Neural cell (in vitro differentiated cells): ENCODE measurements around the gene SLC25A34. TPM values are rescaled to one million over a fixed set of nuclear protein-coding genes. Genes with fewer than 3 reads are reported as not detected.

Source experiments
- H2AFZ ChIP-seq: fragments of 200-600, 300-800 bp; sonication (generic), shearing (Covaris generic); 2 replicates; pipeline ENCODE4 v1.6.0; 2014; ENCODE audit warnings: low read depth, mild to moderate bottlenecking, antibody characterized with exemption, low read length, moderate library complexity
- H3F3A ChIP-seq: fragments of 200-600 bp; shearing (Covaris generic); 2 replicates; pipeline ENCODE4 v1.6.1; 2016; ENCODE audit warnings: mild to moderate bottlenecking, moderate library complexity, mixed read lengths, antibody characterized with exemption, low read length; ENCODE audit not compliant: insufficient read depth, poor library complexity, severe bottlenecking
- H3K27ac ChIP-seq: fragments of 200-600, 300-800 bp; sonication (generic), shearing (Covaris generic); 2 replicates; pipeline ENCODE4 v1.5.1; 2014; ENCODE audit warnings: mild to moderate bottlenecking, low read length, moderate library complexity
- H3K27me3 ChIP-seq: fragments of 300-800, 200-600 bp; sonication (generic), shearing (Covaris generic); 2 replicates; pipeline ENCODE4 v1.6.0; 2014; ENCODE audit warnings: mild to moderate bottlenecking, low read depth, low read length, moderate library complexity; ENCODE audit not compliant: insufficient read depth
- H3K36me3 ChIP-seq: fragments of 300-800, 200-600 bp; sonication (generic), shearing (Covaris generic); 2 replicates; pipeline ENCODE4 v1.5.1; 2014; ENCODE audit warnings: mild to moderate bottlenecking, antibody characterized with exemption, low read length, moderate library complexity; ENCODE audit not compliant: insufficient read depth
- H3K4me2 ChIP-seq: fragments of 300-800, 200-600 bp; sonication (generic), shearing (Covaris generic); 2 replicates; pipeline ENCODE4 v1.6.0; 2014; ENCODE audit warnings: mild to moderate bottlenecking, low read length
- H3K4me3 ChIP-seq: fragments of 300-800, 200-600 bp; sonication (generic), shearing (Covaris generic); 2 replicates; pipeline ENCODE4 v1.5.1; 2014; ENCODE audit warnings: mild to moderate bottlenecking, low read length, moderate library complexity
- H3K79me2 ChIP-seq: fragments of 200-600 bp; shearing (Covaris generic); replicated peaks from 2 replicates; pipeline ENCODE4 v1.6.0; 2014; ENCODE audit warnings: mild to moderate bottlenecking, low read length, moderate library complexity; ENCODE audit not compliant: insufficient read depth
- H3K9ac ChIP-seq: fragments of 300-800, 200-600 bp; sonication (generic), shearing (Covaris generic); 2 replicates; pipeline ENCODE4 v1.6.1; 2016; ENCODE audit warnings: mild to moderate bottlenecking, low read length, mixed read lengths
- H3K9me2 ChIP-seq: fragments of 200-600 bp; shearing (Covaris generic); 2 replicates; pipeline ENCODE4 v1.6.1; 2016; ENCODE audit warnings: mild to moderate bottlenecking, low read length, mixed read lengths; ENCODE audit not compliant: insufficient read depth
- H3K9me3 ChIP-seq: fragments of 200-600, 300-800 bp; sonication (generic), shearing (Covaris generic); 2 replicates; pipeline ENCODE4 v1.6.1; 2016; ENCODE audit warnings: mild to moderate bottlenecking, mixed run types, low read length, moderate library complexity, mixed read lengths
- H4K20me1 ChIP-seq: fragments of 200-600 bp; shearing (Covaris generic); 2 replicates; pipeline ENCODE4 v1.6.1; 2016; ENCODE audit warnings: mild to moderate bottlenecking, mixed run types; ENCODE audit not compliant: insufficient read depth
- CTCF ChIP-seq: fragments of 450-650 bp; IDR thresholded peaks from 2 replicates; pipeline ENCODE4 v1.5.1; 2014; ENCODE audit warnings: antibody characterized with exemption, mild to moderate bottlenecking, moderate library complexity; ENCODE audit not compliant: poor library complexity, severe bottlenecking
- EP300 ChIP-seq: fragments of 450-650 bp; conservative IDR thresholded peaks from 2 replicates; pipeline ENCODE4 v1.6.1; 2014; ENCODE audit warnings: antibody characterized with exemption, mild to moderate bottlenecking, moderate library complexity; ENCODE audit not compliant: poor library complexity, severe bottlenecking
- EZH2 ChIP-seq: fragments of 200-600, 300-800 bp; shearing (Covaris generic), sonication (generic); IDR thresholded peaks from 2 replicates; pipeline ENCODE4 v1.6.1; 2014; ENCODE audit warnings: antibody characterized with exemption, low read length, borderline replicate concordance, mild to moderate bottlenecking; ENCODE audit not compliant: insufficient read depth, poor library complexity, severe bottlenecking
- MXI1 ChIP-seq: fragments of 450-650 bp; conservative IDR thresholded peaks from 2 replicates; pipeline ENCODE4 v1.6.1; 2014; ENCODE audit warnings: antibody characterized with exemption, mild to moderate bottlenecking; ENCODE audit not compliant: poor library complexity, severe bottlenecking
- POLR2AphosphoS5 ChIP-seq: IDR thresholded peaks from 2 replicates; pipeline ENCODE4 v1.6.1; 2012
- RAD21 ChIP-seq: fragments of 450-650 bp; conservative IDR thresholded peaks from 2 replicates; pipeline ENCODE4 v1.6.1; 2014; ENCODE audit warnings: antibody characterized with exemption, mild to moderate bottlenecking, moderate library complexity
- REST ChIP-seq: IDR thresholded peaks from 2 replicates; pipeline ENCODE4 v1.6.1; 2012; ENCODE audit warnings: borderline replicate concordance
- SMC3 ChIP-seq: fragments of 450-650 bp; conservative IDR thresholded peaks from 2 replicates; pipeline ENCODE4 v1.6.1; 2014; ENCODE audit warnings: antibody characterized with exemption, mild to moderate bottlenecking, moderate library complexity; ENCODE audit not compliant: poor library complexity
- TAF1 ChIP-seq: IDR thresholded peaks from 2 replicates; pipeline ENCODE4 v1.6.1; 2012; ENCODE audit warnings: low read depth
- polyA plus RNA-seq: library from polyadenylated mRNA; depleted of rRNA; stranded (reverse); fragments of >200 nt; gene quantifications from 2 replicates; pipeline ENCODE4 v1.2.3, GENCODE V29; 2014

Gene SLC25A34
- polyA plus RNA-seq, 1 donor from 2014 or later = 5.4 TPM

DNA sequence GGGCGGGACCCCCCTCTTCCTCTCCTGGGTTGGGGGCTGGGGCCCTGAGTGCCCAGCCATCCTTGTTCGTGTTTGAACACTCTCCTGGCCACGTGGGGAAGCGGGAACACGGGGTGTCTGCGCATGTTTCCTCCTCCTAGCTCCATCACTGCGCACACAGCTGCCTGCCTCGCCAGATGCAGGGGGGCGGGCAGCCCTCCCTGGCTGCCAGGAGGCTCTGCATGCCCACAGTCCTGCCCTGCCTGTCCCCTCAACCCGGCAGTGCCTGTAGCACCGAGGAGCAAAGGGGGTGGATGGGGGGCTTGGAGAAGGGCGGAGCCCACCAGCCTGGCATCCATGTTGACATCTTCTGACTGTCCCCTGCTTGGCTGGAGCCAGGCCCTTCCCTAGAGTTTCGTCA, 1.8 kb upstream of the SLC25A34 start:
- H3K4me2 ChIP-seq = no peak overlapping the region
- H3K27me3 ChIP-seq = no peaks in the 10 kb centered on the region
- H3K9me3 ChIP-seq = no peaks in the 10 kb centered on the region
- H3F3A ChIP-seq = no peaks in the 10 kb centered on the region
- no peak for TF ChIP-seq EZH2
- TF ChIP-seq POLR2AphosphoS5 = no peak
- no peak for TF ChIP-seq EP300
- TF ChIP-seq SMC3 = no peak
- no peak for TF ChIP-seq TAF1
- H3K36me3 ChIP-seq = no peaks in the 10 kb centered on the region
- H3K79me2 ChIP-seq = no peaks in the 10 kb centered on the region
- H3K9me2 ChIP-seq = no peaks in the 10 kb centered on the region
- H2AFZ ChIP-seq = no peak overlapping the region
- H3K27ac ChIP-seq = no peak overlapping the region
- H3K4me3 ChIP-seq = no peak overlapping the region
- no peak overlapping the region for H3K9ac ChIP-seq
- H4K20me1 ChIP-seq = no peaks in the 10 kb centered on the region

- Histone ChIP-seq H2AFZ (no peak overlapping the region), H3K4me2 (no peak overlapping the region), H3F3A (no peaks in the 10 kb centered on the region), H3K4me3 (no peak overlapping the region), H3K27me3 (no peaks in the 10 kb centered on the region), H3K27ac (no peak overlapping the region), H3K9ac (no peak overlapping the region), H3K9me2 (no peaks in the 10 kb centered on the region), H4K20me1 (no peaks in the 10 kb centered on the region), H3K79me2 (no peaks in the 10 kb centered on the region), H3K9me3 (no peaks in the 10 kb centered on the region), H3K36me3 (no peaks in the 10 kb centered on the region)
- TF ChIP-seq MXI1 = no peak
- no peak for TF ChIP-seq TAF1
- no peak for TF ChIP-seq CTCF
- no peak for TF ChIP-seq EZH2
- no peak for TF ChIP-seq RAD21
- TF ChIP-seq REST = no peak
Observed at GRCh38 chr1:15734901-15735300, 1.2 kb upstream of the SLC25A34 start.
